MV-4-11 (cell line): ENCODE data around the gene APOBEC2.

ENCODE experiments used
- DNase-seq: peaks from one replicate; lab custom pipeline; 2025; lab: John Stamatoyannopoulos, UW

APOBEC2 gene

GRCh38 chr6:41088451-41088850 lies 35.4 kb downstream of the APOBEC2 start:
- no peak for DNase-seq

GRCh38 chr6:41090841-41091761 lies 38.1 kb downstream of the APOBEC2 start:
- no peak for DNase-seq

- peak; percentile 41 for DNase-seq
These were observed 39.6 kb downstream of the APOBEC2 start for GRCh38 chr6:41092421-41093140.

- DNase-seq: no peak
These were observed 40.7 kb downstream of the APOBEC2 start for GRCh38 chr6:41093729-41094128.

GRCh38 chr6:41097467-41098090 lies 44.6 kb downstream of the APOBEC2 start:
- no peak for DNase-seq

- DNase-seq: no peak
These were observed 45.4 kb downstream of the APOBEC2 start for GRCh38 chr6:41098366-41098765.

- DNase-seq: no peak
These were observed 47.9 kb downstream of the APOBEC2 start for GRCh38 chr6:41100871-41101287.

DNA sequence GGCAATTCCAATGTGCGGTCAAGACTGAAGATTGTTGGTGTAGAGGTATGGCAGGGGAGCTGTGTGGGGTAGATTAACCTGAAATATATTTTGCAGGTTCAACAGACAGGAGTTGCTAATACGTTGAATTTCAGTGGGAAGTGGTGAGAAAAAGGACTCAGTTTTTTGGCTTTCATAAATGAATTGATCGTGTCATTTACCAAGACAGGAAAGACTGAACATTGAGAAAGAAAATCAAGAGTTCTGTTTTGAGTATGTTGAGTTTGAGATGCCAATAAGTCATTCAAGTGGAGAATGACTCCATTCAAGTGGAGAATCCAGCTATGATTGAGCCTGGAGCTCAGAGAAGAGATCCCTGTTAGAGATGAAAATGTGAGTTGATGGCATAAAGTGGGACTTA lies 50.8 kb downstream of the APOBEC2 start:
- no peak for DNase-seq

- no peak for DNase-seq
These were observed 58.0 kb downstream of the APOBEC2 start for GRCh38 chr6:41111017-41111416.
